HepG2 (cell line): Measurements from ENCODE around the gene VEGFA.

Experiments
- CEBPB ChIP-seq: IDR thresholded peaks from 2 replicates; pipeline ENCODE4 v1.6.1; 2011; ENCODE audit warnings: low read depth, low read length, improper control_type of control experiment, borderline replicate concordance
- JUN ChIP-seq: sonication (generic); formaldehyde crosslinking; IDR thresholded peaks from 2 replicates; pipeline ENCODE4 v1.4.0; 2020; ENCODE audit warnings: mild to moderate bottlenecking, missing genetic modification reagents
- MED1 ChIP-seq: sonication (generic); formaldehyde crosslinking; IDR thresholded peaks from 2 replicates; pipeline ENCODE4 v1.4.0; 2020; ENCODE audit warnings: missing genetic modification reagents
- MIER3 ChIP-seq: IDR thresholded peaks from 2 replicates; pipeline ENCODE4 v1.6.1; 2016; ENCODE audit warnings: missing compliant biosample characterization, borderline replicate concordance
- MXI1 ChIP-seq: IDR thresholded peaks from 3 replicates; pipeline ENCODE4 v1.6.1; 2012; ENCODE audit warnings: low read depth, low read length, inconsistent platforms, borderline replicate concordance
- NR3C1 ChIP-seq: sonication (generic); formaldehyde crosslinking; IDR thresholded peaks from 2 replicates; pipeline ENCODE4 v1.4.0; 2020; ENCODE audit warnings: missing genetic modification reagents
- RBFOX2 ChIP-seq: fragments of 200-400 bp; formaldehyde crosslinking; IDR thresholded peaks from 2 replicates; pipeline ENCODE4 v1.6.1; 2017; ENCODE audit warnings: low read depth, mild to moderate bottlenecking, low read length
- THAP7 ChIP-seq: sonication (generic); formaldehyde crosslinking; IDR thresholded peaks from 2 replicates; pipeline ENCODE4 v1.8.1; 2023; ENCODE audit warnings: mild to moderate bottlenecking, missing genetic modification reagents
- ZBTB49 ChIP-seq: sonication (generic); formaldehyde crosslinking; IDR thresholded peaks from 2 replicates; pipeline ENCODE4 v1.4.0; 2020; ENCODE audit warnings: missing genetic modification reagents, borderline replicate concordance
- ZNF501 ChIP-seq: sonication (generic); formaldehyde crosslinking; IDR thresholded peaks from 2 replicates; pipeline ENCODE4 v1.5.1; 2020; ENCODE audit warnings: mild to moderate bottlenecking, moderate library complexity, missing genetic modification reagents

GRCh38 chr6:43740961-43741764 is 28.8 kb upstream of the VEGFA start:
- no peak for TF ChIP-seq MXI1
- TF ChIP-seq NR3C1 (CRISPR knock-in tag), result no peak
- no peak for TF ChIP-seq THAP7 (CRISPR knock-in tag)
- no peak for TF ChIP-seq CEBPB
- no peak for TF ChIP-seq ZNF501 (CRISPR knock-in tag)
- no peak for TF ChIP-seq JUN (CRISPR knock-in tag)
- TF ChIP-seq RBFOX2, result no peak
- no peak for TF ChIP-seq MED1 (CRISPR knock-in tag)
- TF ChIP-seq MIER3, result no peak
- TF ChIP-seq ZBTB49 (CRISPR knock-in tag), result no peak
